Measurements from ENCODE around the gene MAPRE2.

- TF ChIP-seq POLR2AphosphoS5 (IDR thresholded peaks at IDR 0.05): no peak
- no peak for TF ChIP-seq POLR2A (IDR thresholded peaks at IDR 0.05)
- no peak for TF ChIP-seq CTCF (IDR thresholded peaks at IDR 0.05)
Observed at GRCh38 chr18:35071819-35072247, 30.6 kb downstream of the MAPRE2 start.

All from gastroesophageal sphincter (tissue), 3 donors.